GM18507 (cell line): ENCODE measurements around the gene GPHA2.
"Not testable (repeated sequence)": the region's sequence is repeated elsewhere in the genome, so short reads cannot be mapped to it uniquely, and the experiment has no call there.

Source experiments
- DNase-seq: peaks from one replicate; pipeline ENCODE4 v3.0.0; 2011; ENCODE audit warnings: low read depth; ENCODE audit not compliant: insufficient read length; ENCODE audit errors: extremely low spot score
- FAIRE-seq: peaks from 2 replicates; lab custom pipeline; 2011; peaks lifted over from hg19 to GRCh38; lab: Jason Lieb, UNC

GPHA2 gene, protein sequence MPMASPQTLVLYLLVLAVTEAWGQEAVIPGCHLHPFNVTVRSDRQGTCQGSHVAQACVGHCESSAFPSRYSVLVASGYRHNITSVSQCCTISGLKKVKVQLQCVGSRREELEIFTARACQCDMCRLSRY

DNA sequence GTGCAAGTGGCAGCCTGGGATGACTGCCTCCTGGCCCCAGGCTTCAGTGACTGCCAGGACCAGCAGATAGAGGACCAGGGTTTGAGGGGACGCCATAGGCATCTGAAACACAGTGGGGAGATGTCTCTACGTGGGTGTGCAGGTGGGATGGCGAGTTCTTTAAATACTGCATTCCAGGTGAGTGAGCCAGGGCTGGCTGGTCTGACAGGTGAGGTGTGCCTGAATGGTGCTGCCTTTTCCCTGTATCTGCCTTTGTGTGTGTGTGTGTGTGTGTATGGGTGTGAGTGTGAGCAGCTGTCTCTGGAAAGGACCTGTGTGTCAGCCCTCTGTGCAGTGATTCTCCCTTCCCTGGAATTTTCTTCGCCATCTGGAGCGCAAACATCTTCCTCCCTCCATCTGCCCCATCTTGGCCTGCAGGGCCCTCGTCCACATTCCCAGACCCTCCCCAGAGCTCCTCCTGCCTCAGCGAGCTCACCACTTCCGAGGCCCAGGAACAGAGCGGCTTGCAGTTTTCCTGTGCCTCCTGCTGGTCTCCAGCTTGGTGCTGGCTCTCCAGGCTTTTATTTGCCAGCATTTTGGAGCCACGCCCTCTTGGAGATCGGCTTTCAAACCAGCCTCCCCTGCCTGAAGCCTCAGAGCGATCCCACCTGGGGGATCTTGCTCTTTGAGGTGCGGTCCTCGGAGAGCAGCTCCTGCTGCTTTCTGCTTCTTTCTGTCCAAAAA is at the start of gene GPHA2:
Gene GPHA2, minus strand, starts transcription at position 535 of the 723 bp plus-strand sequence. Its CDS starts 433 bp downstream, at position 102.
- no peak for DNase-seq
- no peak for FAIRE-seq

DNA sequence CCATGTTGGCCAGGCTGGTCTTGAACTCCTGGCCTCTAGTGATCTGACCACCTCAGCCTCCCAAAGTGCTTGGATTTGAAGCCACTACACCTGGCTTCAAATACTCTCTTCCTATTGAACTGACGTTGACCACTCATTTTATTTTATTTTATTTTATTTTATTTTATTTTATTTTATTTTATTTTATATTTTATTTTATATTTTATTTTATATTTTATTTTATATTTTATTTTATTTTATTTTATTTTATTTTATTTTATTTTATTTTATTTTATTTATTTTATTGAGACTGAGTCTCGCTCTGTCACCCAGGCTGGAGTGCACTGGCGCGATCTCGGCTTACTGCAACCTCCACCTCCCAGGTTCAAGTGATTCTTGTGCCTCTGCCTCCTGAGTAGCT is 47.6 kb upstream of the GPHA2 start:
- not testable (repeated sequence) for FAIRE-seq

DNA sequence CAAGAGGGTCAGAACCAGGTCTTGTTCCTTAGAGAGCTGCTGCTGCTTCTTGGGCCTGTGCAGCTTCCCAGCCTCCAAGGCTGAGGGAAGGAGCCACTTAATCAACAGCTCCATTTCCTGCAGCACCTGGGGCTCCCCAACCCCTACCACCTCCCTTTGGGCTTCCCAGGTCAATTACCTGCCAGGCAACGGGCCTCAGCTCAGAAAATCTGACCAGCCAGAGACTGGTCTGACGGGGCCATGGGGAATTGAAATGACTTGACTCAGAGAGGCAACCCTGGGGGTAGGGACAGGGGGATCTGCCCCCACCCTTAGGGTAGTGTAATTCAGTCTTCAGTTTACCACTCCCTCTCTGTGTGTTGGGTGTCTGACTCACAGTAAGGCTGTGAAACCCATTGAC is 41.0 kb upstream of the GPHA2 start:
- DNase-seq (no peak), FAIRE-seq (no peak)

More for the DNA sequence above, 47.6 kb upstream of the GPHA2 start:
- not testable (repeated sequence) for DNase-seq

DNA sequence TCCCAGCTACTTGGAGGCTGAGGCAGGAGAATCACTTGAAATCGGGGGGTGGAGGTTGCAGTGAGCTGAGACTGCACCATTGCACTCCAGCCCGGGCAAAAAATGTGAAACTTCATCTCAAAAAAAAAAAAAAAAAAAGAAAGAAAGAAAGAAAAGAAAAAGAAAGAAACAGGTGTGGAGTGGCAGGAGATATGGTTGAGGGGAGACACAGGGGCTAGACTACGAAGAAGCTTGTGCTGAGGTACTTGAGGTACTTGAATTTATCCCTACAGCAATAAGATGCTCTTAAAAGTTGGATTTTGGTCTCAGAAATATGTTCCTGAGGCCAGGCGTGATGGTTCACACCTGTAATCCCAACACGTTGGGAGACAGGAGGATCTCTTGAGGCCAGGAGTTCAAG is 38.4 kb upstream of the GPHA2 start:
- FAIRE-seq = no peak
- no peak for DNase-seq

DNA sequence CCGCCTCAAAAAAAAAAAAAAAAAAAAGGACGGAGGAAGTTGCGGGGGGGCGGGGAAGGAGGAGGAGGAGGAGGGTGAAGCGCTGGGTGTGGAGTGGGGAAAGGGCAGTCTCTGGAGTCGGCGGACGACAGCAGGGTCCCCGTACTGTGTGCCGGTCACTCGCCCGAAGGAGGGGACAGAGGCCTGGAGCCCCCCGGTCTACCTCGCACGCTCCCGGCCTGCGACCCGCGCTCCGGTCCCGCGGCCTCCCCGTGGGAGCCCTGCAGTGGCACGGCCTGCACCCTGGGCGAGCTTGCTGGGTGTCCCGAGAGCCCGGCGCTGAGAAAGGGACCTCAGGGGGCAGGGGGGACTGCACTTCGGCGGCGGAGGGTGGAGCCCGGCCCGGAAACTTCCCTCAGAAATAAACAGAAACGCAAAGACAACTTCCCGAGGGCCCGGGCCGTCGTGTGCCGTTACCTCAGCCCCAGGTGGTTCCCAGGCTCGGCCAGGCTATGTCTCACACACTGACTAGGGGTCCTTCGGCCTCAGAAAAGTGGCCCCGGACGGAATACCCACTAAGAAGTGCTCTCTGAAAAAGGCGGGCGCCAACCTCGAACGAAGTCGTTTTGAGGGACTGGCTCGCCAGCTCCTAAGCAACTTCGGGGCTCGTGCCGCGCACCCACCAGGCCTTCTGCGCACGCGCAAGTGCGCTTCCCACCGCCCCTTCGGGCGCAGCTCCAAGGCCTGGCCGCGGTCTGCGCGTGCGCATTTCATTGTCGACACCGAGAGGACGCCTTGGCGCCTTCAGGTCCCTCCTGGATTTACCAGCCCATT is 35.9 kb upstream of the GPHA2 start, which contains the start of gene MAJIN:
Gene MAJIN, minus strand, starts transcription at position 688 of the 813 bp plus-strand sequence. CDS start 12,703 bp downstream, outside the sequence.
- FAIRE-seq (peak; percentile 52), DNase-seq (peak; percentile 74)

DNA sequence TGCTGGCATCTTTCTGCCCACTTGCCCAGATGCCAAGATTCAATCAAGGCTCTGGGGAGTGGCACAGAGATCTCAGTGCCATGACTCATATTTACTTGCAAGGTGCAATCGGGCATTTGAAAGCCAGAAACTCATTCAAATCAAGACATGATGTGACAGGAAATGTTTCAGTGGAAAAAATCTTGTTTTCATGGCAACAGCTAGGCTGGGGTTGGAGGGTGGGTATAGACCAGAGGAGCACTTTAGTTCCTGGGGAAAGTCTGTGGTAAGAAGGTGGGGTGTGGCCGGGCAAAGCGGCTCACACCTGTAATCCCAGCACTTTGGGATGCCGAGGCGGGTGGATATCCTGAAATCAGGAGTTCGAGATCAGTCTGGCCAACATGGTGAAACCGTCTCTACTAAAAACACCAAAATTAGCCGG is 35.0 kb upstream of the GPHA2 start:
- FAIRE-seq (no peak), DNase-seq (no peak)

DNA sequence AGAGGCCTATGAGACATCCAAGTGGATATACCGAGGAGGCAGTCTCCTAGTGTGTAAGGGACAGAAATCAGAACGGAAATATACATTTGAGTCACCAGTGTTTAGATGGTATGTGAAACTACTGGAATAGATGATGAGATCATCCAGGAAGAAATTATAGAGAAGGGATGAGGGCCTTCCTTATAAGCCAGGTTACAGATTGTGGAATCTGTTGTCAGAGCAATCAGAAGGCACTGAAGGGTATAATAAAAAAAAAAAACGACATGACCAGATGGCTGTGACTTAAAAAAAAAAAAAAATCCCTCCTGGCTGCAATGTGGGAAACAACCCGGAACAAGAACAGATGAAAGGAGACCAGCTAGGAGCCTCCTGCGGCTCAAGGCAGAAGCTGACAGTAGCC is 33.5 kb upstream of the GPHA2 start:
- DNase-seq (no peak), FAIRE-seq (no peak)

DNA sequence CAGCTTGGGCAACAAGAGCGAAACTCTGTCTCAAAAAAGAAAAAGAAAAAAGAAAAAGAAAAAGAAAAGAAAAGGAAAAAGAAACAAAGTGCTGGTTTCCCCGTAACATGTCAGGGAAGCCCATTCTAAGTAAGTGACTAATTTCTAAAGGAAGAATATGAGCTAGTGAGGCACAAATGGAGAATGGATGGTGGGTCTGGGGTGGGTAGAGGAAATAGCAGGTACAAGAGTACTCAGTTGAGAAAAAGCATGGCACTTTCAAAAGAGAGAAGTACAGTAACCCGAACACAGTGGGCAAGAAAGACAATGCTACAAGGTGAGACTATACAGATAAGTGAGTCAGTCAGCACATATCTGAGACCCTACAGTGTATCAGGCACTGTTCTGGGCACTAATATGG is 31.7 kb upstream of the GPHA2 start:
- FAIRE-seq (no peak), DNase-seq (no peak)

DNA sequence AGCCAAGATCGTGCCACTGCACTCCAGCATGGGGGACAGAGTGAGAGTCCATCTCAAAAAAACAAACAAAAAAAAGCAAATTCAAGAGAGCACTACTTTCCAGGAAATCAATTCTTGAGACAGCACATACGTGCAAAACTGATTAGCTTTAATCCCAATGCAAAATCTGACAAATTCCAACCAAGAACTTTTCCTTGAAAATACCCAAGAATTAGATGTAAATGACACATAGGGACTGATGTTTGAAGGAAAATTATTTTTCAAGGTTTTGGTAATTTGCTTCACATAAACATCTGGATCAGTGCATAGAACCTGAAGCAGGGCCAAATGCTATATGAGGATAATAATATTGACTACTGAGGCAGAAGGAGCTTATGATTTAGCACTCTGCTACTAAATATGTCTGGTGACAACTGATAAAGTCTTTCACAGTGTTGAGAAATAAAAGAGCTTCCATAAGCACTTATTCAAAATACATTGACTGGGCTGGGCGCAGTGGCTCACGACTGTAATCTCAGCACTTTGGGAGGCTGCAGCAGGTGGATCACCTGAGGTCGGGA is 27.5 kb upstream of the GPHA2 start:
- DNase-seq (no peak), FAIRE-seq (no peak)

DNA sequence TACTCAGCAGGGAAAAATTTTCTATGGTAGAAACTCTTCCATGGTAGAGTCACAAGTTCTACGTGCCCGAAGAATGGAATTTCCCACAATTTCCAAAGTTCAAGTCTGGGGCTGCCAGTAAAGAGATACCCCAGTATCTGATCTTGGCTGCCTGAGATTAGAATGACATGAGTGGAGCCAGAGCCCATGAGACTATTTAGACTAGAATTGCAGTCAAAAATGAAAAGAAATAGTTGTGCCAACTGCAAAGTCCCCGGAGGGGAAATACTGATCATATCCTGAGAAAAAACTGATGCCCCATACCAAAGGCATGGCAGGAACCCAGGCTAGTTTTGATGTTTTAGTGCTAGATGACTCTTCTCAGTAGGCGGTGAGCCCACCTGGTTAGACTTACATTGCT is 25.0 kb upstream of the GPHA2 start:
- no peak for DNase-seq
- FAIRE-seq = no peak

DNA sequence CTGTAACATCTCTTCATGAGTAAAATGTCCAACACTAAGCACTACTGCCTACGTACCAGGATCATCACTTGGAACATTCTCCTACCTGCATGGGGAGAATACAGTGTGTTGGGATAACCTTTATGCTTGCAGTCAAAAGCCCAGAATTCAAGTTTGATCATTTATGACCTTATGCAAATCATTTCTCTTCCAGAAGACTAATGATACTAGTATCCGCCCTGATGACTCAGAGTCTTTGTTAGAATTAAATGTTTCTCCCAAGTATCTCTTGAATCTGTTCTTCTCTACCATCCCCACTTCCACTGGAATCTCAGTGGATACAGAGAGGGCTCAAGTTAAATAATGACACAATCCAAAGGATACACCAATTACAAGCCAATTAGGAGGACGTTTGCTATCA is 23.8 kb upstream of the GPHA2 start:
- no peak for FAIRE-seq
- no peak for DNase-seq

DNA sequence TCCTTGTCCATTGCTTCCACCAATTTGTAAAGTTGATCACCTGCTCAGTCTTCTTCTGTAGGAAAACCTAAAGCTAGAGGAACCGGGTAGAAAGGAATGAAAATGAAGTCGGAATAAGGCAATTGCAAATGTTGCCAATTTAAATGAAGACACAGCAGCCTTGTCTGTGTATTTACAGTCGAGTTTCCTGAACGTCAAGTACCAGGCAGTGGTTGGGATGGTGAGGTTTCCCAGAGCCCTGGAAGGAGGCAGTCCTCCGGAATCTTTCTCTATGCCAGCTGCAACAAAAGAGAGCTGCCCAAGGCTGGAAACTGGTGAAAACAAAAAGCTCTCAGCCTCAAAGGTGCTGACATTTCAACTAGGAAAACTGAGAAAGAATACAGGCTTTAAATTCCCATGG is 18.5 kb upstream of the GPHA2 start:
- FAIRE-seq = no peak

DNA sequence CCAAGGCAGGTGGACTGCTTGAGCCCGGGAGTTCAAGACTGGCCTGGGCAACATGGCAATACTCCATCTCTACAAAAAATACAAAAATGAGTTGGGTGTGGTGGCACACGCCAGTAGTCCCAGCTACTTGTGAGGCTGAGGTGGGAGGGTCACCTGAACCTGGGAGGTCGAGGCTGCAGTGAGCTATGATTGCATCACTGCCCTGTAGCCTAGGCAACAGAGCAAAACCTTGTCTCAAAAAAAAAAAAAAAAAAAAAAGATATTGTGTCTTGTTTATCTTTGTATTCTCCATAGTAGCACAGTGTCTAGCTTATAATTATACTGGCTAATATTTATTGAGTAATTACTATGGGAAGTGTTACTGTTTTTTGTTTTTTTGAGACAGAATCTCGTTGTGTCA is 15.8 kb upstream of the GPHA2 start:
- no peak for DNase-seq
- no peak for FAIRE-seq

More for the DNA sequence above, 18.5 kb upstream of the GPHA2 start:
- DNase-seq = no peak

DNA sequence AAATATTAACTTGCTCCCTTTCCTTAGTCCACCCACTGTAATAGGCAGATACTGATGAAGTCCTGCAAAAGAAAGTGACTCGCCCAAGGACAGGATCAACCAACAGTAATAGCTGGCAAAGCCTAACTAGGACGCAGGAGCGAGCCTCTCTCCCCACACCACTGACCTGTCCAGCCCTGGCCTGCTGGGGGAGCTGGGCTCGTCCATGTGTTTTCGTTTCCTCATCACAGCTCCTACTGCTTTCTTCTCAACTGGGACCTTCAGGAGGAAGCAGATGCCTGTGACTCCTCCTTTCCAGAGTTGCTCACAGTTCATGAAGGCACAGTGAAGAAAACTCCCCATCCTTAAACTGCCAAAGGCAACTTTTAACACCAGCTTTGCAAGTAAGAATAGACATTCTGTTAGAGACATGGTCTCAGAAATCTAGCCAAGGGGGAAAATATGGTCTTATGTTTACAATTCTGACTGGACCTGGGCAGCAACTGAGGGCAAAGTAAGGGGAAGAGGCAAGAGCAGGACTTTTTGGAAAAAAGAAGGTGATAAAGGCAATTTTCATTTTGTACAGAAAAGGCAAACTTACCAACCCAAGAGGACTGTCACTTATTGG is 11.6 kb upstream of the GPHA2 start:
- FAIRE-seq (no peak), DNase-seq (no peak)

DNA sequence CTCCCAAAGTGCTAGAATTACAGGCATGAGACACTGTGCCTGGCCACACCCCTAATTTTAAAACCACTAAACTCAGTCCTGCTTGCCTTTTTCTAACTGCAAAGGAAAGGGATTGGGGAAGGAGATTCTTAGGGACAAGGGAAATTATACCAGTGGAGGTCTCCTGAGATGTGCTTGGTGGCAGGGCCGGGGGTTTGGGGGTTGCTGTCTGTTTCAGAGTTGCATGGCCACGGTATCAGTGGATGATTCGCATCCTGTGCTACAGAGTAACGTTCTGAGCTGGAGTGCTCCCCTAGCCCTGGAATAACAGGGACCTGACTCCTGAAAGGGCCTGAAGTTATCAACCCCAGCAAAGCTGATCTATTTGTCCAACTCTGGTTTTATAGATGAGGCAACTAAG is 846 bp upstream of the GPHA2 start:
- DNase-seq = no peak
- no peak for FAIRE-seq

DNA sequence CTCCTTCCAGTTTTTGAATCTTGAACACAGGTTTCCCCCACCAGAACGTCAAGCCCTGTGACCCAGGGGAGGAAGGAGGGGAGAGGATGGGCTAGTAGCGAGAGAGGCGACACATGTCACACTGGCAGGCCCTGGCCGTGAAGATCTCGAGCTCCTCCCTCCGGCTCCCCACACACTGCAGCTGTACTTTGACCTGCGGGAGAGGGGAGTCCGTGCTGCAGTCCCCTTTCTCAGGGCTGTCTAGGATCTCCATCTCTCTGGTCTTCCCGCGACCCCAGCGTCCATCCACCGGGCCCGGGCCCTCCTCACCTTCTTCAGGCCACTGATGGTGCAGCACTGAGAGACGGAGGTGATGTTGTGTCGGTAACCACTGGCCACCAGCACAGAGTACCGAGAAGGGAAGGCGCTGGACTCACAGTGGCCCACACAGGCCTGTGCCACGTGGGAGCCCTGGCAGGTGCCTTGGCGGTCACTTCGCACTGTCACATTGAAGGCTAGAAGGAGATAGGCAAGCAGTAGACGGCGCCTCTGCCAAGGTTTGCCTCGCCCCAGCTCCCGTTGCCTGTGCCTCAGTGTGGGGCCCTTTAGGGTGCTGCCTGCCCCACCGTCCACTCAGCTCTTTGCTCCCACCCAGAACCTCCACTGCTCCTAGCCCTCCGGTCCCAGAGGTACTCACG is 873 bp downstream of the GPHA2 start:
- DNase-seq (no peak), FAIRE-seq (no peak)

DNA sequence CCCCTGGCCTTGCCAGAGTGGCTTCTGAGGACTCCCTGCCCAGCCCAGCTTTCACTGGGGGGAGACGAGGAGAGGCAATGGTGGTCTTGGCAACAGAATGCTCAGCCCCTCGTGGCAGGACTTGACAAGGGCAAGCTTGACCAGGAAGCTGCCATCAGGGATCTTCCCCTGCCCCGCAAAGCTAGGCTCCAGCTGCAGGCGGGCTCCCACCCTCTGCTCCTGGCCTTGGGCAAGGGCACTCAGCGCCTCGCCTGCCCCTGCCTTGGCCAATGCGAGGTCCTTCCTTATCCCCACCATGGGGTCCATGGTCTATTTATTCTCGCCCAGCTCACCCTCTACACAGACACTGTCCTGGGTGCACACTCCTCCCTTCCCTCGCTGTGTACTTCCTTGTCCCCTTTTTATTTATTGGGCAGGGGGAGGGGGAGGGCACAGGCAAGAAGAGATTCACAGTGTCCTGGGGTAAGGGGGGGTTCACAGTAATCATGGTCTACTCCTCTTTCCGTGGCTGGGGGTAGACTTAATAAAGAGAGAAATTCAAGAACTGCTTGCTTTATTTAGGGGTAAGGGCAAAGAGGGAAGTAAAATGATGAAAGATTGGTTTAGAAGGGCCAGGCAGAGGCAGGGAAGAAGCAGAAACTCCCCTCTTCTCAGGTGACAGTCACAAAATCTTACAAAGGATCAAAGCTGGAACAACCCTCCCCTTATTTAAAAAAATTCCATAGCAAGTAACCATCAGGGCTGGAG is 1.6 kb downstream of the GPHA2 start:
- no peak for DNase-seq

DNA sequence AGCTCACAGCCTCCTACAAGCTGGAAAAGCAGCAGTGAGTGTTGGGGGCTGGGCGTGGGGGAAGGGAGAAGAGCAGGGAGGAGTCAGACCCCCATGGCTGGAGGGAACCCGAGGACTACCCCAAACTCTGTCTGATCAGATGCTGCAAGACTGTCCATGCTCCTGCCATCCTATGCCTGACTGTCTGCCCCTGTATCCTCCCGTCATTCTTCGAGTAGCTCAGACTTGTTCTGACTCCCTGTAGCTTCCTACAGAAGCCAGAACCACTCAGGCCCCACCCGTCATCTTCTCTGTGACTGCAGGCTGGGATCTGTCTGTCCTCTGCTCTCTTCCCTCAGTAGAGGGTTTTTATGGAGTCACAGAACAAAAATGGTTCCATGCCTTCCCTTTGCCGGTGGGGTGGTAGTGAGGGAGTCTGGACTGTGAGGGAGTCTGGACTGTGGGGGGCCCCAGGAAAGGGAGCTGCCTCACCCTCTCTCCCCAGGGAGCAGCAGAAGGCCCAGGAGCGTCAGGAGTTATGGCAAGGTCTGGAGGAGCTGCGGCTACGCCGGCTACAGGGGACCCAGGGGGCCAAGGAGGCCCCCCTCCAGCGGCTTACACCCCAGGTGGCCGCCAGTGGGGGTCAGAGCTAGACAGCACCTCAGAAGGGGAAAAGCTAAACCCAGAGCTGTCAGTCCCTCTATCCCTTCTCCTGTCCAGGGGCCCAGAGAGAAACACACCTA is 2.3 kb downstream of the GPHA2 start:
- DNase-seq (no peak), FAIRE-seq (no peak)

More for the DNA sequence above, 1.6 kb downstream of the GPHA2 start:
- FAIRE-seq = no peak
